GM23338 (cell line): Measurements from ENCODE around the gene USP15. TPM values are rescaled to one million over a fixed set of nuclear protein-coding genes. Genes with fewer than 3 reads are reported as not detected.

Experiments
- ATAC-seq: fragments of 200-7000 bp; cut with Tn5 transposase; 3 replicates; pipeline ENCODE4 v1.9.1; 2020
- DNase-seq: peaks from one replicate; pipeline ENCODE4 v3.0.0-alpha.2; 2015; ENCODE audit warnings: low spot score
- H2AFZ ChIP-seq: fragments of 200-600 bp; sonication (generic); 2 replicates; pipeline ENCODE4 v1.8.0; 2016; ENCODE audit warnings: antibody characterized with exemption, mild to moderate bottlenecking, moderate library complexity
- H3F3A ChIP-seq: fragments of 200-600 bp; sonication (generic); replicated peaks from 2 replicates; pipeline ENCODE4 v1.8.0; 2017; ENCODE audit warnings: antibody characterized with exemption, mixed run types, low read depth
- H3K27ac ChIP-seq: fragments of 200-600 bp; sonication (generic); 2 replicates; pipeline ENCODE4 v1.6.1; 2016; ENCODE audit warnings: low read depth
- H3K27me3 ChIP-seq: fragments of 200-600 bp; sonication (generic); 2 replicates; pipeline ENCODE4 v1.8.0; 2016; ENCODE audit warnings: mild to moderate bottlenecking, mixed run types, moderate library complexity; ENCODE audit not compliant: insufficient read depth
- H3K36me3 ChIP-seq: fragments of 200-600 bp; sonication (generic); 2 replicates; pipeline ENCODE4 v1.8.0; 2016; ENCODE audit warnings: mild to moderate bottlenecking; ENCODE audit not compliant: insufficient read depth
- H3K4me1 ChIP-seq: fragments of 200-600 bp; sonication (generic); 2 replicates; pipeline ENCODE4 v1.8.0; 2016; ENCODE audit warnings: mild to moderate bottlenecking, moderate library complexity; ENCODE audit not compliant: insufficient read depth
- H3K4me2 ChIP-seq: fragments of 200-600 bp; sonication (generic); 2 replicates; pipeline ENCODE4 v1.7.1; 2017; ENCODE audit warnings: mixed run types
- H3K4me3 ChIP-seq: fragments of 200-600 bp; sonication (generic); 2 replicates; pipeline ENCODE4 v1.6.1; 2016; ENCODE audit warnings: mixed run types
- H3K79me2 ChIP-seq: fragments of 200-600 bp; sonication (generic); replicated peaks from 2 replicates; pipeline ENCODE4 v1.8.0; 2017; ENCODE audit warnings: mild to moderate bottlenecking; ENCODE audit not compliant: insufficient read depth
- H3K9me2 ChIP-seq: fragments of 200-600 bp; sonication (generic); 2 replicates; pipeline ENCODE4 v1.8.0; 2017; ENCODE audit not compliant: insufficient read depth
- H4K20me1 ChIP-seq: fragments of 200-600 bp; sonication (generic); replicated peaks from 2 replicates; pipeline ENCODE4 v1.8.0; 2017; ENCODE audit warnings: mild to moderate bottlenecking; ENCODE audit not compliant: insufficient read depth
- H3K27ac Mint-ChIP-seq: 2 replicates; pipeline ENCODE4 v1.8.0; 2020; ENCODE audit warnings: inconsistent platforms, mild to moderate bottlenecking, moderate library complexity, mixed read lengths
- H3K27me3 Mint-ChIP-seq: 3 replicates; pipeline ENCODE4 v1.8.0; 2022; ENCODE audit warnings: low read depth, mild to moderate bottlenecking, moderate library complexity, mixed read lengths, inconsistent platforms; ENCODE audit not compliant: insufficient read depth, poor library complexity
- H3K36me3 Mint-ChIP-seq: 3 replicates; pipeline ENCODE4 v1.8.0; 2021; ENCODE audit warnings: low read depth, mild to moderate bottlenecking, inconsistent platforms, moderate library complexity, mixed read lengths
- H3K4me1 Mint-ChIP-seq: 3 replicates; pipeline ENCODE4 v1.8.0; 2020; ENCODE audit warnings: mild to moderate bottlenecking, inconsistent platforms, mixed read lengths
- H3K4me3 Mint-ChIP-seq: 3 replicates; pipeline ENCODE4 v1.8.0; 2021; ENCODE audit warnings: moderate library complexity, mild to moderate bottlenecking, inconsistent platforms, mixed read lengths
- H3K9me3 Mint-ChIP-seq: 3 replicates; pipeline ENCODE4 v1.8.0; 2020; ENCODE audit warnings: moderate library complexity, mild to moderate bottlenecking, inconsistent platforms, mixed read lengths
- CREB1 ChIP-seq: fragments of 250-450 bp; sonication (Bioruptor Pico); IDR thresholded peaks from 2 replicates; pipeline ENCODE4 v1.5.0; 2020; ENCODE audit warnings: low read depth, mild to moderate bottlenecking, moderate library complexity
- CTCF ChIP-seq, 2 experiments: fragments of 200-600 bp in 1 of 2; sonication (generic) in 1 of 2; conservative IDR thresholded peaks; 2 replicates each; pipeline versions ENCODE4 v1.5.1 to v1.6.1; 2016 to 2017; ENCODE audit warnings: antibody characterized with exemption in 2 of 2, low read depth in 2 of 2, mild to moderate bottlenecking in 2 of 2, moderate library complexity in 1 of 2
- EZH2phosphoT487 ChIP-seq: fragments of 200-600 bp; sonication (generic); IDR thresholded peaks from one replicate; pipeline ENCODE4 v1.8.1; 2018; ENCODE audit warnings: antibody characterized with exemption; ENCODE audit not compliant: unreplicated experiment
- NANOG ChIP-seq: IDR thresholded peaks from 2 replicates; pipeline ENCODE4 v1.6.1; 2016; ENCODE audit warnings: antibody characterized with exemption, borderline replicate concordance
- STAT1 ChIP-seq: IDR thresholded peaks from one replicate; pipeline ENCODE4 v1.6.1; 2016; ENCODE audit warnings: antibody characterized with exemption; ENCODE audit not compliant: unreplicated experiment
- ZNF331 ChIP-seq: fragments of 250-450 bp; sonication (Bioruptor Pico); IDR thresholded peaks from 2 replicates; pipeline ENCODE4 v1.5.0; 2020; ENCODE audit warnings: low read depth, mild to moderate bottlenecking, moderate library complexity
- polyA plus RNA-seq: library from polyadenylated mRNA; unstranded; fragments of >200 nt; fragmentation: Nextera tagmentation; extraction: Ambion mirVana; gene quantifications from 2 replicates; pipeline ENCODE4 v1.2.1, GENCODE V29; 2016
- total RNA-seq: library from RNA; depleted of rRNA; stranded (reverse); fragments of >200 nt; shearing (Covaris generic); gene quantifications from 2 replicates; pipeline ENCODE4 v1.2.3, GENCODE V29; 2014
- TF ChIP-seq, protein P1 (sequence below): fragments of 250-450 bp; sonication (Bioruptor Pico); IDR thresholded peaks from 2 replicates; pipeline ENCODE4 v1.5.0; 2020; ENCODE audit warnings: mild to moderate bottlenecking, moderate library complexity

USP15 gene
- total and polyA plus RNA-seq, 2 experiments from 2014 or later, result 29.5 to 60.3 TPM

- TF ChIP-seq, protein P1, sequence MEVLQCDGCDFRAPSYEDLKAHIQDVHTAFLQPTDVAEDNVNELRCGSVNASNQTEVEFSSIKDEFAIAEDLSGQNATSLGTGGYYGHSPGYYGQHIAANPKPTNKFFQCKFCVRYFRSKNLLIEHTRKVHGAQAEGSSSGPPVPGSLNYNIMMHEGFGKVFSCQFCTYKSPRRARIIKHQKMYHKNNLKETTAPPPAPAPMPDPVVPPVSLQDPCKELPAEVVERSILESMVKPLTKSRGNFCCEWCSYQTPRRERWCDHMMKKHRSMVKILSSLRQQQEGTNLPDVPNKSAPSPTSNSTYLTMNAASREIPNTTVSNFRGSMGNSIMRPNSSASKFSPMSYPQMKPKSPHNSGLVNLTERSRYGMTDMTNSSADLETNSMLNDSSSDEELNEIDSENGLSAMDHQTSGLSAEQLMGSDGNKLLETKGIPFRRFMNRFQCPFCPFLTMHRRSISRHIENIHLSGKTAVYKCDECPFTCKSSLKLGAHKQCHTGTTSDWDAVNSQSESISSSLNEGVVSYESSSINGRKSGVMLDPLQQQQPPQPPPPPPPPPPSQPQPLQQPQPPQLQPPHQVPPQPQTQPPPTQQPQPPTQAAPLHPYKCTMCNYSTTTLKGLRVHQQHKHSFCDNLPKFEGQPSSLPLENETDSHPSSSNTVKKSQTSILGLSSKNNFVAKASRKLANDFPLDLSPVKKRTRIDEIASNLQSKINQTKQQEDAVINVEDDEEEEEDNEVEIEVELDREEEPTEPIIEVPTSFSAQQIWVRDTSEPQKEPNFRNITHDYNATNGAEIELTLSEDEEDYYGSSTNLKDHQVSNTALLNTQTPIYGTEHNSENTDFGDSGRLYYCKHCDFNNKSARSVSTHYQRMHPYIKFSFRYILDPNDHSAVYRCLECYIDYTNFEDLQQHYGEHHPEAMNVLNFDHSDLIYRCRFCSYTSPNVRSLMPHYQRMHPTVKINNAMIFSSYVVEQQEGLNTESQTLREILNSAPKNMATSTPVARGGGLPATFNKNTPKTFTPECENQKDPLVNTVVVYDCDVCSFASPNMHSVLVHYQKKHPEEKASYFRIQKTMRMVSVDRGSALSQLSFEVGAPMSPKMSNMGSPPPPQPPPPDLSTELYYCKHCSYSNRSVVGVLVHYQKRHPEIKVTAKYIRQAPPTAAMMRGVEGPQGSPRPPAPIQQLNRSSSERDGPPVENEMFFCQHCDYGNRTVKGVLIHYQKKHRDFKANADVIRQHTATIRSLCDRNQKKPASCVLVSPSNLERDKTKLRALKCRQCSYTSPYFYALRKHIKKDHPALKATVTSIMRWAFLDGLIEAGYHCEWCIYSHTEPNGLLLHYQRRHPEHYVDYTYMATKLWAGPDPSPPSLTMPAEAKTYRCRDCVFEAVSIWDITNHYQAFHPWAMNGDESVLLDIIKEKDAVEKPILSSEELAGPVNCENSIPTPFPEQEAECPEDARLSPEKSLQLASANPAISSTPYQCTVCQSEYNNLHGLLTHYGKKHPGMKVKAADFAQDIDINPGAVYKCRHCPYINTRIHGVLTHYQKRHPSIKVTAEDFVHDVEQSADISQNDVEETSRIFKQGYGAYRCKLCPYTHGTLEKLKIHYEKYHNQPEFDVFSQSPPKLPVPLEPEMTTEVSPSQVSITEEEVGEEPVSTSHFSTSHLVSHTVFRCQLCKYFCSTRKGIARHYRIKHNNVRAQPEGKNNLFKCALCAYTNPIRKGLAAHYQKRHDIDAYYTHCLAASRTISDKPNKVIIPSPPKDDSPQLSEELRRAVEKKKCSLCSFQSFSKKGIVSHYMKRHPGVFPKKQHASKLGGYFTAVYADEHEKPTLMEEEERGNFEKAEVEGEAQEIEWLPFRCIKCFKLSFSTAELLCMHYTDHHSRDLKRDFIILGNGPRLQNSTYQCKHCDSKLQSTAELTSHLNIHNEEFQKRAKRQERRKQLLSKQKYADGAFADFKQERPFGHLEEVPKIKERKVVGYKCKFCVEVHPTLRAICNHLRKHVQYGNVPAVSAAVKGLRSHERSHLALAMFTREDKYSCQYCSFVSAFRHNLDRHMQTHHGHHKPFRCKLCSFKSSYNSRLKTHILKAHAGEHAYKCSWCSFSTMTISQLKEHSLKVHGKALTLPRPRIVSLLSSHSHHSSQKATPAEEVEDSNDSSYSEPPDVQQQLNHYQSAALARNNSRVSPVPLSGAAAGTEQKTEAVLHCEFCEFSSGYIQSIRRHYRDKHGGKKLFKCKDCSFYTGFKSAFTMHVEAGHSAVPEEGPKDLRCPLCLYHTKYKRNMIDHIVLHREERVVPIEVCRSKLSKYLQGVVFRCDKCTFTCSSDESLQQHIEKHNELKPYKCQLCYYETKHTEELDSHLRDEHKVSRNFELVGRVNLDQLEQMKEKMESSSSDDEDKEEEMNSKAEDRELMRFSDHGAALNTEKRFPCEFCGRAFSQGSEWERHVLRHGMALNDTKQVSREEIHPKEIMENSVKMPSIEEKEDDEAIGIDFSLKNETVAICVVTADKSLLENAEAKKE (CRISPR knock-in tag), result no peak
- TF ChIP-seq CREB1 (CRISPR knock-in tag) (no peak), ZNF331 (CRISPR knock-in tag) (no peak)
These were observed 804 bp downstream of the USP15 start (continued) for GRCh38 chr12:62260733-62261683.

DNA sequence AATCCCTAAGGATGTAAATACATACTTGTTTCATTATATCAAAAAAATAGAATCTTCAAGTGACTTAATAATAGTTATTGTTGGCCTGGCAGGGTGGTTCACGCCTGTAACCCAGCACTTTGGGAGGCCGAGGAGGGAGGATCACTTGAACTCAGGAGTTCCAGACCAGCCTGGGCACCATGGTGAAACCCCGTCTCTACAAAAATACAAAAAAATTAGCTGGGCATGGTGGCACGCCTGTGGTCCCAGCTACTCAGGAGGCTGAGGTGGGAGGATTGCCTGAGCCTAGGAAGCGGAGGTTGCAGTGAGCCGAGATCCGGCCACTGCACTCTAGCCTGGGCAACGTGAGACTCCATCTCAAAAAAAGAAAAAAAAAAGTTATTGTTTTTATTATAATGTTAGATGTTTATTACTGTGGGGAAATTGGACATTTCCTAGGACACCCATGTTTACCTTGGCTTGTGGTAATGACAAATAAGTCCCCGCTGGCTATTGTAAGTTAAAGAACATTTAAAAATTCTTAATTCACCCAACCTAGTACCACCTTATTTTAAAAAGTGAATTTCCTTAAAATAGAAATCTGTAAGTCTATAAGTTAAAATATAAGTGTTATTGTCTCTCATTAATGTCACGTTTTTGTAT lies 1.8 kb downstream of the USP15 start:
- H3K27ac Mint-ChIP-seq, result no peak overlapping the region
- H3K4me1 ChIP-seq, result peaks cover 10% of the 10 kb centered on the region; the same call in 1 of the 2 replicates
- 0 out of 2 replicates have a peak, but pooled peaks cover 3% of the 10 kb centered on the region for H3F3A ChIP-seq
- H3K27me3 ChIP-seq, result no peaks in the 10 kb centered on the region
- H3K79me2 ChIP-seq, result peaks cover 67% of the 10 kb centered on the region
- no peaks in the 10 kb centered on the region for H3K36me3 ChIP-seq
- H3K27ac ChIP-seq, result no peak overlapping the region
- no peaks in the 10 kb centered on the region for H3K9me2 ChIP-seq
- peak overlapping the region; percentile 76; the same call in 1 of the 2 replicates for H3K4me2 ChIP-seq
- peaks cover 9% of the 10 kb centered on the region for H3K27me3 Mint-ChIP-seq
- H3K4me3 Mint-ChIP-seq, result peak overlapping the region; percentile 96
- peak overlapping the region; percentile 94 for H3K4me3 ChIP-seq
- DNase-seq (no peak), ATAC-seq (no peak)
- no peak overlapping the region for H2AFZ ChIP-seq
- peaks cover 6% of the 10 kb centered on the region; the same call in 2 of the 3 replicates for H3K4me1 Mint-ChIP-seq
- peaks cover 26% of the 10 kb centered on the region for H4K20me1 ChIP-seq
- peaks cover 2% of the 10 kb centered on the region; the same call in 2 of the 3 replicates for H3K36me3 Mint-ChIP-seq
- H3K9me3 Mint-ChIP-seq, result no peaks in the 10 kb centered on the region
- TF ChIP-seq STAT1 (no peak), CTCF (conservative IDR thresholded peaks at IDR 0.05; ENCODE audit: low read depth in 2 of 2) (no peak), NANOG (no peak), EZH2phosphoT487 (no peak), CREB1 (CRISPR knock-in tag) (no peak)
